GM21381 (cell line): ENCODE data around the gene HAAO.
A peak's percentile ranks its signal among the peaks of the same experiment; 100 is the strongest.

Experiments used
- ATAC-seq: cut with Tn5 transposase; IDR thresholded peaks from one replicate; pipeline ENCODE4 v1.9.1; 2021; ENCODE audit warnings: mild to moderate bottlenecking, moderate library complexity; ENCODE audit not compliant: unreplicated experiment

The HAAO gene

GRCh38 chr2:42794271-42795046 lies 2.1 kb upstream of the HAAO start:
- no peak for ATAC-seq

GRCh38 chr2:42793334-42794270 lies 1.2 kb upstream of the HAAO start:
- no peak for ATAC-seq

GRCh38 chr2:42792087-42792582 lies 248 bp downstream of the HAAO start:
- peak; percentile 28 for ATAC-seq

DNA sequence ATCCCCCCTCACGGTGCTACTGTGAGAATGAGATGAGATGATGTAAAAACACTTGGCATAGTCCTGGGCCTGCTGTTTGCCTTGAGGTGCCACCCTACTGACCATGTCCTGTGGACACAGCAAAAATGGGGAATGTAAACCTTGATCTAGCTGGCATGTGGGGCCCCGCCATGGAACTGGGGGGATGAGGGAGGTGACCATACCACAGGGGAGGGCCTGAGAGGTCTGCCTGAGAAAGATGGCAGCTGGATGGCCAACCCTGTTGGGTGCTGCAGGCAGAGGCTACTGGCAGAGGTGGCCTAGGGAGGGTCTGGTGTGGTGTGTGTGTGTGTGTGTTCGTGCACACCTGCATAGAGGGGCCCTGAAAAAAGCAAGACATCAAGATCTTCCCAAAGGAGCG lies 777 bp downstream of the HAAO start:
- ATAC-seq = no peak

GRCh38 chr2:42789751-42790150 lies 2.6 kb downstream of the HAAO start:
- no peak for ATAC-seq

GRCh38 chr2:42788882-42789281 lies 3.5 kb downstream of the HAAO start:
- ATAC-seq = no peak

GRCh38 chr2:42788478-42788793 lies 3.9 kb downstream of the HAAO start:
- ATAC-seq = no peak

DNA sequence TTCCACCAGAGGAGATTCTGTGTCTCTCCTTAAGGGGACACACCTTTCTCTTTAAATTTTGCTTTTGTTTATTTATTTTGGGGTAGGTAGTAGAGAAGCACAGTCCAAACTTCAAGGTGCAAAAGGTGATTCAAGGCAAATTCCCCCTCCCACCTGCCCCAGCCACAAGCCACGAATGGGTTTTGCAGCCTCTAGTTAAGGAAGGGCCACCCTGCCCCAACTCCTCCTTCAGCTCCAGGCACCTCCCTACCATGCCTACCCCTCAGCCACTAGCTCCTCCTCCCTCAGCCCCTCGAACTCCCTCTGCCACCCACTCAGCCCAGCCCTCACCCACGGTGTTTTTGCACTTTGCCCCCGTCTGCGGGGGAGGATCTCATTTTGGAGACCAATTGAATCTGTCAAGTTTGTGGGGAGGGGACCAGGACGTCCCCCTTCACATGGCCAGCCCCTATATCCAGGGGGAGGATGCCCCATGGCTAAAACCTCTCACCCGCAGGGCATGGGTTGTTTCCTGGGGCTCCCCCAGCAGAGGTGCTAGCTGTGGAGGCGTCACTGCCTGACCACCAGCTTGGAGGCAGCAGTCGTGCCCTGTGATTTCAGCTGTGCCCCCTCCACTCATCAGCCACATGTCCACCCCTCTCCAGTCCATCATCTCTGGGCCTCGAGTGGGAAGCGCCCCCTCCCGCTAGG lies 4.5 kb downstream of the HAAO start:
- no peak for ATAC-seq

DNA sequence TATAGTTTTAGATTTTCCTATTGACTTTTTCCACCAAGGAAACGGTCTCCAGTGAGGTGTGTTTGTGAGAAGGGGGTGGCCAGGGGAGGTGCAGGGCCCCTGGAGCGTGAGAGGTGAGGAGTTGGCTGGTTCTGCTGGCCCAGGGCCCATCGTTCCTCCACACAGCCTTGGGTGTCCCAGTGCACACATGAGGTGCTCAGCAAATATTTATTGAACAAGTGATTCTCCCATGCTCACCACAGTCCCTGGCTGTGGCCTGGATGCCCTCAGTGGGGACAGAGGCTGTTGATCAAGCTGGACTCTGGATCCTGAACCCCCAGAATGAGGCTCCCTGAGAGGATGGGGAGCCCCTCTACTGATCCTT lies 5.0 kb downstream of the HAAO start:
- ATAC-seq = no peak

DNA sequence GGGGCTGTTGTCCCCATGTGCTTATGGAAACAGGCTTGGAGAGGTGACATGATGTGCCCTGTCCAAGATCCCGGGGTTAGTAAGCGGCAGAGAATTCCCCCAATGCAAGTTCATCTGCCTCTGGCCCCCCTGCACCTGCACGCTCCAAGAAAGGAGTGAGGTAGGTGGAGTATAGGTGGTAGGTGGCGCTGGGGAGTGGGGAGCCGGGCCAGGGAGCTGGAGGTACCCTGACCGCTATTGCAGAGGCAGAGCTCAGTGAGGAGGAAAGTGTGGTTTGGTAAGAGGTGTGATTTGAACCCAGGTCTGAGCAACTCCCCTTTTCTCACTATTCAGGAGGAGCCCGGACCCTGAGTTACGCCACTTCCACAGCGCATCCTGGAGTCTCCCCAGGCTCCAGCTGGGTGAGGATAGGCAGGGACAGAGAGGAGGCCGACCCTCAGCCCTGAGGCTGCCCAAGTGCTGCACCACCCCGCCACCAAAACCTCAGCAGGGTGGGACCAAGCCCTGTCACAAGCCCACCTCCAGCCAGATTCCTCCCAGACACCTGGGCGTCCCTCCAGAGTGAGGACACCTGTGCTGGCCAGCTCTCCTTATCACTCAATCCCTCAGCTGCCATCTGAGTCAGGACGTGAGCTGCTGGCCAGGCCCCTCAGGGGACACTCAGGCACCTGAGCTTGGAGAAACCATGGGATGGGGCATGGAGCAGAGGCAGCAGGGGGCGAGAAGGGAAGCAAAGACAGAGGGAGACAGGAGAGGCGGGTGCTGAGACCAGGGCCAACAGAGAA lies 5.6 kb downstream of the HAAO start:
- ATAC-seq = no peak

DNA sequence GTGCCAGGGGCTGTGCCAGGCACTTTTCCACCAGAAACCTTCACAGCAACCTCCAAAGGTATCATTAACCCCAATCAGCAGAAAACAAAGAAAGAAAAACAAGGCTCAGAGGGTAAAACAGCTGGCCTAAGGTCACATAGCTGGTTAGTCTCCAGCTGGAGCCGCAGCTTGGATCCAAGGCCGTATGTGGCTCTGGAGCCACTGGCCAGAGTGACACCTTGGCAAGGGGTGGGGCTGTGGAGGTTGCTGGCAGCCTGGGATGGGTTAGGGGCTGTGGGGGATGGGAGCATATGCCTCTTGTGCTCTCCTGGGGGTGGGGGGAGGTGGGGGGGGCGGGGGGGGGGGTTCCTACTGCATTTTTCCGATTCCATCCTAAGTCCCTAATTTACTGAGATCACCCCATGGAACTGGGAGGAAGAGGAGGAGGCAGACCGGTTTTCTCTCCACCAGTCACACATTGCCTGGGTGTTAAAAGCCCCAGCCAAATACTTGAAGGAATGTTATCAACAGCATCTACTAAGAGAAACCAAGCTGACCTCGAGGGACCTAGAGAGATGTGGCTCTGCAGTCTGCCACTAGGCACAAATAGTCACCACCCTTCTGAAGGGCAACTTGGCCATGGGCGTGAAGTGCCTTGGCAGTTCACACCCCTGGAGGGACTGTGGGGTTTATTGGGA lies 8.0 kb downstream of the HAAO start:
- ATAC-seq = no peak

DNA sequence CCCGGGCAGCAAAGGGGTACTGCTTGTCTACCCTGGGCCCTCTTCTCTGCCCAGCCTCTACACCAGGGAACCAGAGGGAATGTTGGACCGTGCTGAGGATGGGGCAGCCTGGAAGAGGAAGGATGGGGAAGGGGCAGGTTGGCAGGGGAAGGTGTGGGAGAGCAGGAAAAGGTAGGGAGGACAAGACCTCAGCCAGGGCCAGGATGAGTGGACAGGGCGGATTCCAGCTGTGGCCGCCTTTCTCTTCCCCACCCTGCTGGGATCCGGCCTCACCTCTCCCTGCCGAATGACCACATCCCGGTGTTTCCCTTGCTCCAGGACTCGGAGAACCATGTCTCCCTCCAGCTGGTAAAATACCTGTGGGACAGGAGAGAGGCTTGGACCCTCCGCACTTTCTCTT lies 8.9 kb downstream of the HAAO start:
- no peak for ATAC-seq

DNA sequence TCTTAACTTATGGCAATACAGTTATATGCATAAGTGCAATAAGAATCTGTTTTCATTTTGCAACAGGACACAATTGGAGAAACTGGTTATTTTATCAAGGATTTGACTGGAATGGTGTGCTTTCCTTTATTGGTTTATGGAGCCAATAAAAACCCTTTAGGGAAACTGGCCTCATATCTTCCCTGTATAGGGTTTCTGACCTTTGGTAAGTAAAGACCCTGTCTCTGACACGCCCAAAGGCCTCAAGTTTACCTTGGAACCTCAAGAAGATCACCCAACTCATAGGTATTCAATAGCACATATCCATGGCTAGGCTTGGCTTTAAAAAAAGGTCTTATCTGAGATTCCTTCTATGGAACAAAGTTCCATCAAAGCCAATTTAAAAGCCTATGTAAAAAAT lies 11.2 kb downstream of the HAAO start:
- no peak for ATAC-seq

- ATAC-seq = no peak
Observed at GRCh38 chr2:42777883-42778805, 14.2 kb downstream of the HAAO start.

- no peak for ATAC-seq
Observed at GRCh38 chr2:42775810-42776209, 16.6 kb downstream of the HAAO start.

DNA sequence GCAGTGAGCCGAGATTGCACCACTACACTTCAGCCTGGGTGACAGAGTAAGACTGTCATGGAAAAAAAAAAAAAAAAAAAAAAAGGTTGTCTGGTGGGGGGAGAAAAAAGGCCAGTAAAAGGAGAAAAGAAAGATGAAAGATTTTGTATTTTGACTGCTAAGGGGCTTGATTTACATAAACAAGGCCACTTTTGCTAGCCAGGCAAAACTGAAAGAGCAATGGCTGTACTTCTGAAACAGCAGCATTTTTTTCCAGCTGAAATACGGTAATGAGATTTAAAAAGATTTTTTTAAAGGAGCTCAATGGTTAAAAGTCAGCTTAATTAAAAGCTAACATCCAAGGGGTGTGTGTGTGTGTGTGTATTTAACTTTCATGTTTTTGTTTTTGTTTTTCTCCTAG lies 17.2 kb downstream of the HAAO start:
- no peak for ATAC-seq

- no peak for ATAC-seq
Observed at GRCh38 chr2:42771546-42772153, 20.7 kb downstream of the HAAO start.

GRCh38 chr2:42770288-42771131 lies 21.9 kb downstream of the HAAO start:
- ATAC-seq = no peak
